Astrocyte (in vitro differentiated cells and primary cell): ENCODE results near the gene DENND2A.

Experiments used
- CTCF ChIP-seq: IDR thresholded peaks from 2 replicates; pipeline ENCODE4 v1.5.1; 2011; ENCODE audit warnings: low read depth, mild to moderate bottlenecking, inconsistent platforms, low read length, moderate library complexity; ENCODE audit not compliant: insufficient read depth
- EZH2 ChIP-seq: IDR thresholded peaks from 2 replicates; pipeline ENCODE4 v1.6.1; 2012; ENCODE audit warnings: mild to moderate bottlenecking, low read length, inconsistent platforms; ENCODE audit not compliant: insufficient read depth

GRCh38 chr7:140518370-140519006 lies 122.1 kb downstream of the DENND2A start:
- TF ChIP-seq CTCF = no peak
- no peak for TF ChIP-seq EZH2
